ENCODE measurements around the gene ATF2. TPM values are rescaled to one million over a fixed set of nuclear protein-coding genes. Genes with fewer than 3 reads are reported as not detected.

Gene ATF2
- total RNA-seq, result 57.0 and 59.7 TPM in 2 replicates

DNA sequence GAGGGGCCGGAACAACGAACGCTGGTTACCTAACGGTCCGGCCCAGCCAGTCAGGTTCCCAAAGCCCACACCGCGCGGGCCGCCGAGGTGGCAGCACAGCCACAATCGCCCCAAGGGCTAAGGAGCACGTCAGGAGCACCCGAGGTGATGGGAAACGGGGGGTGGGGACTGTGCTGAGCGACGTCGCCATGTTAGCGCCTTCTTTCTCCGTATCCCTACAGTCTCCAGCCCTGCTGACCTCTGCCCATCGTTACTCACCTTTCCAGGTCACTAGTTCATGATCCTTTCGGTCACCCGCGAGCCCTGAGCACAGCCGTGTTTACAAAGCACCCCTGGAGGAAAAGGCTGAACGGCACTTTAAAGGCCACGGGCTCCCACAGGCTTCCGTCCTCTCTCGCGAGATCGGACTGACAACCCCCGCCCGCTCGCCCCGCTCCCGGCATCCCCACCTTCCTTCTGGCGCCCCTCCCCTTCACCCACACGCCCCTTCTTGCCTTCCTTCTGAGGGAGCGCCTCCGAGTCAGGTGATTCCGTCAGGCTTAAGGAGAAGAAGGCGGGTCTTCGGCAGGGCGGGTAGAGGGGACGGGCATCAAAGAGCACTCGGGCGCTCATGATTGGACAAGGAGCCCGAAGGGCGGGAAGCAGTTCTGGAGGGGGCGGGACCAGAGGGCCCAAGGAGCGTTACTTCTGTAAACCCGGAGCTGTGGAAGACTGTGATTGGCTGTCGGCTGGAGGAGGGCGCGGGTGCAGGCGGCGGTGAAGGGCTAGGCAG lies at the start of gene ATF2:
Gene ATF2 (minus strand): TSS at position 412 of the 772 bp plus-strand sequence. CDS start 31,760 bp downstream, outside the sequence.
- Mint-ChIP-seq H3K4me3 (peak within 1 kb of the TSS; percentile 97), H3K27me3 (ENCODE audit: insufficient read depth) (no peaks in the 10 kb centered on the region), H3K4me1 (ENCODE audit: low read depth) (peaks cover 53% of the 10 kb centered on the region), H3K27ac (peak within 1 kb of the TSS; percentile 97), H3K36me3 (ENCODE audit: low read depth) (peaks cover 10% of the 10 kb centered on the region), H3K9me3 (no peaks in the 10 kb centered on the region)
- intact Hi-C loops (cut with micrococcal nuclease), result loop anchor here (1.0 to 5.0 kb wide), 11 partner anchors 13 to 1764 kb away; partner anchors contain the start of genes ATP5MC3 and GPR155
- DNase-seq (ENCODE audit: low spot score), result peak; percentile 98

DNA sequence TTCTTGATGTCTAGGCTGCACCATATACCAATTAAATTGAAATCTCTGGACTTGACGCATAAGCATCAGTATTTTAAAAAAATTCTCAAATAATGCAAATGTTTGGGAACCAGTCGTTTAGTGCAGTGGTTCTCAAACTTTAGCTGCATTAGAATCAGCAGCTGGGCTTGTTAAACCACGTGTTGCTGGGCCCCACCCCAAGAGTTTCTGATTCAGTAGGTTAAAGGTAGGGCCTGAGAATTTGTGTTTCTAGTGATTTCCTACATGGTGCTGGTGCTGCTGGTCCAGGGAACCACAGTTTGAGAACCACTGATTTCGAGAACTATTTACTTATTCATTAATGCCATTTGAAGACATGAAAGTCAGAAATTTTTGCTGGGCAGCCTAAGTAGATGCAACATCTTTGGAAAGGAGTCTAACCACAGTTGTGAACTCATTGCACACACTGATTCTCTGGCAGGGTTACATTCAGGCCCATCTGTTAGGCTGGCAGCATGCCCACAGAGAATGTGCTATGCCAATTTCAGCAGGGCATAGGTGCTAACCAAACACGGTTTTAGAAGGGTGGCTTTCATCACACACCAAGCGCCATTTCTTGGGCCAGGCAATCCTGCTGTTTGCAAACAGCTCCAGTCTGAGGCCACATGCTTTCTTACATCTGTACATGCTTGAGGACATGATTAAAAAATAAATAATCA lies 39.9 kb upstream of the ATF2 start:
- Mint-ChIP-seq H3K9me3 (no peaks in the 10 kb centered on the region), H3K4me1 (ENCODE audit: low read depth) (peaks cover 11% of the 10 kb centered on the region), H3K36me3 (ENCODE audit: low read depth) (no peaks in the 10 kb centered on the region), H3K4me3 (no peak overlapping the region), H3K27ac (no peak overlapping the region), H3K27me3 (ENCODE audit: insufficient read depth) (peaks cover 22% of the 10 kb centered on the region)
- DNase-seq (ENCODE audit: low spot score), result no peak
- intact Hi-C loops (cut with micrococcal nuclease), result no loop called here

DNA sequence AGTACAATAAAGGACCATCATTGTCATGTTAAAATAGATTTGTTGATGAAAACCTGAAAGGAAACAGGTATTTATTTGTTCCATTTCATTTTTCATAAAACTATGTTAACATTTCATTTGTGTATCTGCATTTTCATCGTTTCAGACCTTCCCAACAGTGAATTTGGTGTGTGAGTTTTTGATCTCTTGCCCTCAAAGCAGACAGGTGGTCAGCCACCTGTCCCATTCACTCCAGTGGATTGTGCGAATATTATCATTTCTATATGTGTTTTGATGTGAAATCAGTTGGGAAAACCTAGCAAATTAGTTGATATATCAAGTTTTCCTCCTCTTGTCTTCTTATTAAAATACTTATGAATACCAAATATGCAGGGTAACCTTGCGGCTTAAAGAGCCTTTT lies 38.9 kb upstream of the ATF2 start:
- DNase-seq (ENCODE audit: low spot score), result no peak
- intact Hi-C loops (cut with micrococcal nuclease), result no loop called here
- Mint-ChIP-seq H3K4me3 (no peak overlapping the region), H3K36me3 (ENCODE audit: low read depth) (no peaks in the 10 kb centered on the region), H3K9me3 (no peaks in the 10 kb centered on the region), H3K27me3 (ENCODE audit: insufficient read depth) (peaks cover 21% of the 10 kb centered on the region), H3K27ac (no peak overlapping the region), H3K4me1 (ENCODE audit: low read depth) (peaks cover 11% of the 10 kb centered on the region)

- H3K9me3 Mint-ChIP-seq, result no peaks in the 10 kb centered on the region
- H3K4me1 Mint-ChIP-seq (ENCODE audit: low read depth), result peaks cover 11% of the 10 kb centered on the region
- H3K4me3 Mint-ChIP-seq, result no peak overlapping the region
- no peaks in the 10 kb centered on the region for H3K36me3 Mint-ChIP-seq (ENCODE audit: low read depth)
- H3K27me3 Mint-ChIP-seq (ENCODE audit: insufficient read depth), result peaks cover 17% of the 10 kb centered on the region
- H3K27ac Mint-ChIP-seq, result no peak overlapping the region
- no peak for DNase-seq (ENCODE audit: low spot score)
- intact Hi-C loops (cut with micrococcal nuclease), result no loop called here
Observed at GRCh38 chr2:175205523-175205922, 37.5 kb upstream of the ATF2 start.

DNA sequence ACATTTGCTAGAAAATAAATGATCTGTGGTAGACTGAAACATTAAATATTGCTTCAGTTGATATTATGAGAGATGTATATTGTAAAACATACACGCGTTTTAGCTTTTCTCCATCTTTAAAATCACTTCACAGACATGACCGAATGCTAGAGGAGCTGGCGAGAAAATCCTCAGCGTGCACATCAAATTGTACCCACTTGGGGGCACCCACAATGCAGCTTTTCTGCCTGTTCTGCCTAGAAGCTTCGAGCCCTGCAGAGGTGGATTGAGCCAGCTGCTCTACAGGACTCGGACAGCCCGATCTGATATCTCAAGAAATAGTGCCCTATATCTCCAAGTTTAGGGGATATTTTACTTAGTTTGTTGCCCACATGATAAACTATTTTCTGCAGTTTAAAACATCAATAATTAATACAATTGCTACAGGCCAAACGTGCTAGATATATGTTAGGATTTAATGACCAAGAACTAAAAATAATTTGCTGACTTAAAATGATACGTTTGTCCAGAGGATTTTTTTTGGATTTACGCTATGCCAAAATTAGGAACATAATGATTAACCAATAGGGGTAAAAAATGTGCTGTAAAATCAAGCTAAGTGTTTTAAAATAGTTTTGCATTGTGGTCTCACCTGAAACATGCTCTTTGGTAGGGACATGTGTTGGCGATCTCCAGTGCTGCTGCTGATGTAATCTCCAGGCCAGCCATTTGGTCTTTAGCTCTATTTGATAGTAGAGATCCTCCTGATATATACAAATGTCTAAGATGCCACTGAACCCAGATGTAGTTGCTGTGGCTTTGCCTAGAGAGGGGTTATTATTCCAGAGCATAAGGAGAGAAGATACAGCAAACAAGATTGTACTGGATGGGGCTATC lies 35.9 kb upstream of the ATF2 start:
- Mint-ChIP-seq H3K4me3 (no peak overlapping the region), H3K36me3 (ENCODE audit: low read depth) (no peaks in the 10 kb centered on the region), H3K9me3 (no peaks in the 10 kb centered on the region), H3K27me3 (ENCODE audit: insufficient read depth) (peaks cover 20% of the 10 kb centered on the region), H3K27ac (no peak overlapping the region), H3K4me1 (ENCODE audit: low read depth) (peaks cover 11% of the 10 kb centered on the region)
- intact Hi-C loops (cut with micrococcal nuclease), result loop anchor here (1.0 to 5.0 kb wide), 3 partner anchors 48 to 124 kb away; no protein-coding TSS in a partner anchor
- peak; percentile 23 for DNase-seq (ENCODE audit: low spot score)

DNA sequence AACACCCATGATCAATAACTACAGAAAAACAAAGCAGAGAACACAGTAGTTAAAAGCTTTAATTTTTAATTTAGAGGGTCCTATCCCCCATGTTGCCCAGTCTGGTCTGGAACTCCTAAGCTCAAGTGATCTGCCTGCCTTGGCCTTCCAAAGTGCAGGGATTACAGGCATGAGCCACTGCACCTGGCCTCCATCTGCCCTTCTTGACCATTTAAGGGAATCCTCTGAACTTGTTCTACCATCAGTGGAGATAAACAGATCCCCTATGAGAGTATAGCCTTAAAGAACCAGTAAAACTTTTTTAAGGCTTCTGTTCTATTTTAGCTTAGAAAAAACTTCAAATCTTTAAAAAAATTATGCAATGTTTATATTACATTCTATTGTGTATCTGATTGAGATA lies 27.0 kb upstream of the ATF2 start:
- Mint-ChIP-seq H3K27ac (no peak overlapping the region), H3K4me1 (ENCODE audit: low read depth) (no peaks in the 10 kb centered on the region), H3K4me3 (no peak overlapping the region), H3K27me3 (ENCODE audit: insufficient read depth) (peaks cover 30% of the 10 kb centered on the region), H3K36me3 (ENCODE audit: low read depth) (no peaks in the 10 kb centered on the region), H3K9me3 (no peaks in the 10 kb centered on the region)
- intact Hi-C loops (cut with micrococcal nuclease), result no loop called here
- DNase-seq (ENCODE audit: low spot score), result no peak

GRCh38 chr2:175188761-175189160 lies 20.8 kb upstream of the ATF2 start:
- Mint-ChIP-seq H3K4me1 (ENCODE audit: low read depth) (no peaks in the 10 kb centered on the region), H3K27ac (no peak overlapping the region), H3K36me3 (ENCODE audit: low read depth) (no peaks in the 10 kb centered on the region), H3K27me3 (ENCODE audit: insufficient read depth) (peaks cover 11% of the 10 kb centered on the region), H3K4me3 (no peak overlapping the region), H3K9me3 (no peaks in the 10 kb centered on the region)
- intact Hi-C loops (cut with micrococcal nuclease), result loop anchor here (10.0 kb wide), 1 partner anchor 794 kb away; the partner anchor contains the start of gene SCRN3
- DNase-seq (ENCODE audit: low spot score), result no peak

DNA sequence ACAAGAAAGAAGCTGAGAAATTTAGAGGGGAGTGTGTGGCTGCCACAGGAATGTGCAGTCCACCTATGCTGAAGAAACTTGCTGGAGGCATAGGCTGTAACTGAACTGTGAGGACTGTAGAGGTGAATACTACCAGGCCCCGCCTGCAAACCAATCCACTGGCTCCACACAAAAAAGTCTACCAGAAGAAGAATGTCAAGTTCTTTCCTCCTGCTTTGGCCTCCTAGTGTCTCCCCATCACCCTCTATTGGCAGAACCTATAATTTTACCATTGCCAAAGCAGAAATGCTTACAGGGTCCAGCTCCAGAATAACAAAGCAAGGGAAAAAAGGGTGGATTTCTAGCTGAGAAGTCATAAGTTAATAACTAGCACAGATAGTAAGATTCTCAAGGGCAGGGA lies 19.4 kb upstream of the ATF2 start:
- no peak for DNase-seq (ENCODE audit: low spot score)
- Mint-ChIP-seq H3K4me1 (ENCODE audit: low read depth) (no peaks in the 10 kb centered on the region), H3K27me3 (ENCODE audit: insufficient read depth) (peaks cover 10% of the 10 kb centered on the region), H3K27ac (no peak overlapping the region), H3K36me3 (ENCODE audit: low read depth) (no peaks in the 10 kb centered on the region), H3K4me3 (no peak overlapping the region), H3K9me3 (no peaks in the 10 kb centered on the region)
- intact Hi-C loops (cut with micrococcal nuclease), result loop anchor here (1.0 to 10.0 kb wide), 3 partner anchors 76 to 793 kb away; partner anchors contain the start of gene SCRN3

DNA sequence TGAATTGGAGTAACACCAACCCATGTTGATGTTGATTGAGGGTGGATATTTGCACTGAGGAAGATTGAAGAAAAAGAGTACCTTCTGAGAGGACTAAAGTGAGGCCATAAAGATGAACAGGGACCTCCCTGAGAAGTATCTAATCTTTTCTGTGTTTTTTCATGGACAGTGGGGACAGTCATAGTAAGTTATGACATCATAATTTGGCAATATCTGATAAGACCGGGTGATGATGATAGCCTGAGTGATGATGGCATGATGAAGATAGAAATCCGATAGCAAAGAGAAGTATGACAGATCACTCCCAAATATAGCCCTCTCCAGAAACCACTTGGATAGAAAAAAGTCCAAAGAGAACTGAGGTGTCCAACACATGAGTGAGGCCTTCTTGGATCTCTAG lies 15.7 kb upstream of the ATF2 start:
- H3K4me3 Mint-ChIP-seq, result no peak overlapping the region
- H3K36me3 Mint-ChIP-seq (ENCODE audit: low read depth), result peaks cover 18% of the 10 kb centered on the region
- peaks cover 3% of the 10 kb centered on the region for H3K27me3 Mint-ChIP-seq (ENCODE audit: insufficient read depth)
- peaks cover 8% of the 10 kb centered on the region for H3K9me3 Mint-ChIP-seq
- peaks cover 17% of the 10 kb centered on the region for H3K4me1 Mint-ChIP-seq (ENCODE audit: low read depth)
- intact Hi-C loops (cut with micrococcal nuclease), result loop anchor here (10.0 kb wide), 1 partner anchor 789 kb away; the partner anchor contains the start of gene SCRN3
- no peak overlapping the region for H3K27ac Mint-ChIP-seq
- DNase-seq (ENCODE audit: low spot score), result no peak

- Mint-ChIP-seq H3K9me3 (peaks cover 8% of the 10 kb centered on the region), H3K4me1 (ENCODE audit: low read depth) (peaks cover 17% of the 10 kb centered on the region), H3K4me3 (peak overlapping the region; percentile 89), H3K36me3 (ENCODE audit: low read depth) (peaks cover 31% of the 10 kb centered on the region), H3K27me3 (ENCODE audit: insufficient read depth) (no peaks in the 10 kb centered on the region), H3K27ac (peak overlapping the region; percentile 84)
- intact Hi-C loops (cut with micrococcal nuclease), result loop anchor here (1.0 to 10.0 kb wide), 6 partner anchors 14 to 787 kb away; partner anchors contain the start of genes ATF2, GPR155 and SCRN3
- DNase-seq (ENCODE audit: low spot score), result no peak
Observed at GRCh38 chr2:175181877-175182308, 13.9 kb upstream of the ATF2 start.

GRCh38 chr2:175181104-175181876 lies 13.3 kb upstream of the ATF2 start, which contains the start of gene ATP5MC3:
Gene ATP5MC3, minus strand, starts transcription at chr2:175181710. Its CDS starts 317 bp downstream, at chr2:175181393.
- intact Hi-C loops (cut with micrococcal nuclease), result loop anchor here (1.0 to 10.0 kb wide), 6 partner anchors 13 to 786 kb away; partner anchors contain the start of genes ATF2, GPR155 and SCRN3
- Mint-ChIP-seq H3K4me1 (ENCODE audit: low read depth) (peaks cover 22% of the 10 kb centered on the region), H3K4me3 (peak within 1 kb of the TSS; percentile 89), H3K36me3 (ENCODE audit: low read depth) (peaks cover 36% of the 10 kb centered on the region), H3K27me3 (ENCODE audit: insufficient read depth) (no peaks in the 10 kb centered on the region), H3K9me3 (peaks cover 8% of the 10 kb centered on the region), H3K27ac (peak within 1 kb of the TSS; percentile 84)
- DNase-seq (ENCODE audit: low spot score), result peak; percentile 89

Measured in activated T-helper 1 cell treated with anti-CD3 and anti-CD28 coated beads, Interleukin-12 subunit alpha, Interleukin-12 subunit beta, Interleukin-2, Interleukin-4 antibody, amounts not matched to agents 30 ng/mL and 10 ng/mL and 1 ng/mL, durations not matched to agents 14 hours and 24 hours and 36 hours (primary cell).